Activated gamma-delta T cell treated with Interleukin-2 at 50 U/mL for 16 hours (primary cell): ENCODE data around the gene C19orf85.
"Not testable (repeated sequence)": the region's sequence is repeated elsewhere in the genome, so short reads cannot be mapped to it uniquely, and the experiment has no call there.

ENCODE experiments used
- DNase-seq: peaks from one replicate; pipeline ENCODE4 v3.0.0-alpha.2; 2020

C19orf85 gene

DNA sequence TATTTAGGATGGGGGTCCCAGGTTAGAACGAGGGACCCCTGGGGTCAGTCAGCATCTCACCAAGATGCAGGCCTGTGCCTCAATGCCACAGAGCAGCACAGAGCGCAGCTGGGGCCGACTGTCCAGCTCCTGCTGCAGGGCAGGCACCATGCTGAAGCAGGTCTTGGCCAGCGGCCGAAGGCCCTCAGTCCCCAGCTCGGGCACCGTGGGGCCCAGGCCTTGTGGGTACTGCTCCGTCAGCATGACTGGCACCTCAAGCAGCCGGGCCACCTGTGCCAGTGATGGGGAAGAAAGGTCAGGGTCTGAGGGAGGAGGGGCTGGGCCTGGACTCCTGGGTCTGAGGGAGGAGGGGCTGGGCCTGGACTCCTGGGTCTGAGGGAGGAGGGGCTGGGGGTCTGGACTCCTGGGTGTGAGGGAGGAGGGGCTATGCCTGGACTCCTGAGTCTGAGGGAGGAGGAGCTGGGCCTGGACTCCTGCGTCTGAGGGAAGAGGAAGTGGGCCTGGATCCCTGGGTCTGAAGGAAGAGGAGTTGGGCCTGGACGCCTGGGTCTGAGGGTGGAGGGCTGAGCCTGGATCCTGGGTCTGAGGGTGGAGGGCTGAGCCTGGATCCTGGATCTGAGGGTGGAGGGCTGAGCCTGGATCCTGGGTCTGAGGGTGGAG is 8.8 kb downstream of the C19orf85 start:
- DNase-seq = no peak

- DNase-seq = peak; percentile 43
Measured at GRCh38 chr19:55454787-55455243, 9.7 kb downstream of the C19orf85 start.

GRCh38 chr19:55453511-55454260 is 10.9 kb downstream of the C19orf85 start:
- DNase-seq = no peak

DNA sequence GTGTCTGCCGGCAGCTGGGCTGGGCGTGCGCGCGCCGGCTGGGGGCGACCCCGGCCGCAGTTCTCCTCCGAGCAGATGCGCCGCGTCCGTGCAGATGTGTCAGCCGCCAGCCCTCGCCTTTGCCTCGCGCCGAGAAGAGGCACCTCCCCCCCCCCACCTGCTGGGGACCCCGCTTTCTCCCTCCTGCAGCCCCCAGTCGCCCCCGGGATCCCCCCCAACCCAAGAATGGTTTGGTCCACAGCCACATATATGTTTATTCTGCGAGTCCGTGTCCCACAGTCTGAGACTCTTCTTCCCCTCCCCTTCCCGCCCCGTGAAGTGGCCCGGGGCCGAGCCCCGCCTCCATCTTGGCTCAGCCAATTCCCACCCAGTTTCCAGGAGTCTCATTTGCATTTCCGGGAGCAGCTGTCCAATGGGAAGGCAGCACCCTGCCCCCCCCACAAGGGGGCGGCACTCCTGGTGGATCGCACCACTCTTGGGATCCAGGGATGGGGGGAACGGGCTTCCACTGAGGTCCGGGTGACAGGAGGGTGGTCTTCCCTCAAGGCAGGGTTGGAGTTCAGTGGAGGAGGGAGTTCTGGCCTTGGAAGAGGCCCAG is 11.7 kb downstream of the C19orf85 start:
- DNase-seq = no peak

DNA sequence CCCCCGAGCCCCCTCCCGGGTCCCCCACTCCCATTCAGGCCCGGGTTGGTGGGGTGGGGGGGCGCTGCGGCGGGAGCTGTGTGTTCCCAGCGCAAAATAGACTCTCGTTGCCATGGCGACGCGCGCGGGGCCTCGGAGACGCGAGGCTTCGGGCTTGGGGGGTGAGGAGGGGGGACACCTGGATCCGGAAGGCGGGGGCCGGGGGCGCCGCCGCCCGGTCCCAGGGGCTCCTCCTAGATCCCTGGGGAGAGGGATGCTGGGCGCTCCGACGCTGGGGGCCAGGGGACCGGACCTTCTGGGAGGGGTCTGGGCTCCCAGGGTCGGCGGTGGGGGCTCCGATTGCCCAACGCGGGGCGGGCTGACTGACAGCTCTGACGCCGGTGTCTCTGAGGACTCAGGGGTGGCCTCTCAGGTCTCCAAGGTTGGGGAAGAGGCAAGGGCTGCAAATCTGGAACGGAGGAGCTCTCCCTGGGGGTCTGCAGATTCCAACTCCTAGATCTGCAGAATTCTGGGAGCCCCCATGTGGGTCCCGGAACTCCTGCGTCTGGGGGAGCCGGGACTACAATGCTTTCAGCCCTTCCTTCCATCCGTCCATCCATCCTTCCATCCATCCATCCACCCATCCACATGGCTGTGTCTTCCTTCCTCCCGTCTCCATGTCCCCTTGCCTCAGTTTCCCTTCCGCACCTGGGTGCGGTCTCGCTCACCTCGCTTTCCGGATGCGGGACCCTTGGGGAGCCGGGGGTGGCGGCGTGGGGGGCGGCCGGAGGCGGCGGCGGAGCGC is 12.4 kb downstream of the C19orf85 start:
- DNase-seq = no peak

GRCh38 chr19:55451163-55451964 is 13.2 kb downstream of the C19orf85 start:
- no peak for DNase-seq

GRCh38 chr19:55449469-55449868 is 15.1 kb downstream of the C19orf85 start:
- DNase-seq = no peak

DNA sequence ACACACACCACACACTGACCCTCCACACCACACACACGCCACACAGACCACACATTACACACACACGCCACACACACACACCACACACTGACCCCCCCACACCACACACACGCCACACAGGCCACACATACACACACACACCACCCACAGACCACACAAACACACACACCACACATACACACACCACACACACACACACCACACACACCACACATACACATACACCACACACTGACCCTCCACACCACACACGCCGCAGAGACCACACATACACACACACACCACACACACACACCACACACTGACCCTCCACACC is 16.4 kb downstream of the C19orf85 start:
- DNase-seq = not testable (repeated sequence)

- DNase-seq = no peak
Measured at GRCh38 chr19:55447421-55448174, 17.0 kb downstream of the C19orf85 start.

DNA sequence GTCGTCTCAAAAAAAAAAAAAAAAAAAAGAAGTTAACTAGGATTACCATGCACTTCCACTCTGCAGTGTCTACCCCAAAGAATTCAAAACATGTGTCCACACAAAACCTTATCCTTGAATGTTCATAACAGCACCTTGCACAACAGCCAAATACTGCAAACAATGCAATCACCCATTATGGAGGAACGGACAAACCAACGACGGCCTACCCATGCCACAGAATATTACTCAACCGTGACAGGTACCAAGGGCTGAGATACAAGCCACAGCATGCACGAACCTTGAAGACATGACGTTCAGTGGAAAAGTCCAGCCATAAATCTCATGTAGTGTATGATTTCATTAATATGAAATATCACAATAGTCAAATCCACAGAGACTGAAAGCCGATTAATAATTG is 18.5 kb downstream of the C19orf85 start:
- DNase-seq = no peak

GRCh38 chr19:55444646-55445045 is 19.9 kb downstream of the C19orf85 start:
- no peak for DNase-seq

DNA sequence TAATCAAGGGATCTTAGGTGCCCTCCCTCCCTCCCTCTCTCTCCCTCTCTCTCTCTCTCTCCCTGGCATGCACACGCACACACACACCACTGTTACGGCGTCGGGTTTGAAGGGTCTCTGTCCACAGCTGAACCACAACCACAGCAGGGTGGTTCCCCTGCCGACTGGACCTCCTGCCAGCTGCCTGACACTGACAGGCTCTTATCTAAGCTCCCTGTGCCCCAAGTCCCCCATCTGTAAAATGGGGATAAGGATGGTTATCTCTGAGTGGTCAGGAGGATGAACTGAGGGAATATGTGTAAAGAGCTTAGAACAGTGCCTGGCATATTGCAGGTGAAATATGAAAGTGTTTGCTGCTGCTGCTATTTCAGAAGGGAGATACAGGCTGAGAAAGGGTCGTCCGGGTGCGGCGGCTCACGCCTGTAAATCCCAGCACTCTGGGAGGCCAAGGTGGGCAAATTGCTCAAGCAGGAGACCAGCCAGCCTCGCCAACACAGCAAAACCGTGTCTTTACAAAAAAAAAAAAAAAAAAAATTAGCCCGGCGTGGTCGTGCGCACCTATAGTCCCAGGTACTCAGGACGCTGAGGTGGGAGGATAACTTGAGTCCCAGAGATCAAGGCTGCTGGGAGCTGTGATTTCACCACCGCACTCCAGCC is 20.6 kb downstream of the C19orf85 start:
- DNase-seq = no peak

- DNase-seq = no peak
Measured at GRCh38 chr19:55443045-55443823, 21.3 kb downstream of the C19orf85 start, which contains the start of gene SHISA7. SHISA7 (minus strand) TSS chr19:55443300; CDS start chr19:55442863, 437 bp downstream.

GRCh38 chr19:55442372-55442961 is 22.1 kb downstream of the C19orf85 start:
- no peak for DNase-seq

GRCh38 chr19:55441692-55442321 is 22.7 kb downstream of the C19orf85 start:
- DNase-seq = no peak

- DNase-seq = no peak
Measured at GRCh38 chr19:55441319-55441691, 23.2 kb downstream of the C19orf85 start.

DNA sequence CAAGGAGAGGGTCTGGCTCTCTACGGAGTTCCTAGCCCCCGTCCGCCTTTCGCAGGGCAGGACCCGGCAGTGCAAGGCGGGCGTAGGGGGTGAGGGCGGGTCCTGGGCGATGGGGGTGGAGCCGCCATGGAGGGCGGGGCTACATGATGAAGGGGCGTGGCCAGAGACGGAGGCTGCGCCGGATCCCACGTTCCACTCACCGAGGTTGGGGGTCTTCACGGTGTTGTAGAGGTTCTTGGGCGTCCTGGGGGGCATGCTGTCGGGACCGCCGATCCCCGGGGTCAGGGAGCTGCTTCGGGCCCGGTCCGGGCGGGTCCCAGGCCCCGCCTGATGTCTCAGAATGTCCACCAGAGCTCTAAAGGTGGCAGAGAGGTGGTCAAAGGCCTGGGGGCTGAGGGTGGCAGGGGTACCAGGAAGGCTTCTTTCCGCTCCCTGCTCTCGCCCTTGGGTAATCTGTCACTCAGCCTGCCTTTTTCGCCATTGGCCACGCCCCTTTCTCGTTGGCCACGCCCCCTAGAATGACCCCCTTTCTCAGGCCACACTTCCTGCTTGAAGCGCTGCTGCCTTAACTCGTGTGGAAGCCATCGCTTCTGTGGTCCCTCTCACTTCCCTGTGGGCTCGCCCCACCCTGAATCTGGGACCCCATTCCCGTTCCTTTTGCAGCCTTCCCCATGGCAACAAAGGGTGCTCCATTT is 24.0 kb downstream of the C19orf85 start:
- no peak for DNase-seq

GRCh38 chr19:55439052-55439451 is 25.5 kb downstream of the C19orf85 start:
- no peak for DNase-seq

DNA sequence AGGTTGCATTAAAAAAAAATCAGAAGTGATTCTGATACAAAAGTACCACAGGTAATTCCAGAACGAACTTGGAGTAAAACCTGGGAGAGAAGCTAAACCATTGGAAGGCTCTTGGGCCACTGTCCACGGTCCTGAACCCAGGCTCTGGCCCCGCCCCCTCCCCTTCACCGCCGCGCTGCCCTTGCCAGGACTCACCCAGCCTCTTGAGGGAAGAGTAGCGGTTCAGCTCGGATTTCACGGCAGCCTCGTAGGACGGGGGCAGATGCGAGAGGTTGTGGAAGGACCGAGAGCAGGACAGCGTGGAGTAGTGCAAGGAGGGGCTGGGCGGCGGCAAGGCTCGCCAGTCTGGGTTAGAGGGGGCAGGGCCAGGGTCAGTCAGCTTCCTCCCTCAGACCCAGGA is 27.1 kb downstream of the C19orf85 start:
- DNase-seq = no peak
